HepG2 (cell line): ENCODE measurements around the gene RABL6. TPM values are rescaled to one million over a fixed set of nuclear protein-coding genes. Genes with fewer than 3 reads are reported as not detected.

Source experiments
- ATAC-seq: fragments of 200-7000 bp; cut with Tn5 transposase; 3 replicates; pipeline ENCODE4 v1.9.1; 2020; ENCODE audit warnings: mild to moderate bottlenecking, moderate library complexity
- BruUV-seq: library from RNA; stranded (reverse); fragments of 400-500 nt; replicated peaks from 2 replicates; lab custom pipeline; 2021; lab: Mats Ljungman, UMichigan
- CTCF ChIA-PET: fragments of 300-600 bp; formaldehyde crosslinking; extraction: SDS; loops from one replicate; lab custom pipeline; 2021; ENCODE audit warnings: low total read pairs, inconsistent platforms, low intra/inter-chr PET ratio; lab: Yijun Ruan, JAX
- POLR2A ChIA-PET: fragments of 350-600 bp; sonication (Branson Sonifier 250); formaldehyde crosslinking; loops from one replicate; lab custom pipeline; 2020; ENCODE audit warnings: antibody characterized with exemption, inconsistent platforms; lab: Yijun Ruan, JAX
- DNase-seq: peaks from one replicate; pipeline ENCODE4 v3.0.0-alpha.2; 2015; ENCODE audit warnings: low spot score
- FAIRE-seq: peaks from 3 replicates; lab custom pipeline; 2011; peaks lifted over from hg19 to GRCh38; lab: Jason Lieb, UNC
- H2AFZ ChIP-seq: one replicate; pipeline ENCODE4 v1.6.1; 2011; ENCODE audit warnings: low read length, inconsistent platforms
- H3K27ac ChIP-seq: fragments of 300-600 bp; 3 replicates; pipeline ENCODE4 v1.8.0; 2011; ENCODE audit warnings: mixed run types, mild to moderate bottlenecking, mixed read lengths, low read length, inconsistent platforms; ENCODE audit not compliant: insufficient read depth; ENCODE audit errors: extremely low read length
- H3K27me3 ChIP-seq, 2 experiments: fragments of 200-600 bp in 1 of 2; 2 replicates in 1 of 2; 3 replicates in 1 of 2; pipeline versions ENCODE4 v1.6.0 to v1.8.0; 2011; ENCODE audit warnings: low read length in 2 of 2, mild to moderate bottlenecking in 2 of 2, moderate library complexity in 2 of 2, inconsistent platforms in 1 of 2; ENCODE audit not compliant: insufficient read depth in 2 of 2, control insufficient read depth in 1 of 2
- H3K36me3 ChIP-seq, 2 experiments: fragments of 200-600 bp in 1 of 2; replicated peaks in 1 of 2; 2 replicates in 1 of 2; 3 replicates in 1 of 2; pipeline versions ENCODE4 v1.5.1 to v1.8.0; 2011; ENCODE audit warnings: low read length in 2 of 2, inconsistent platforms in 1 of 2; ENCODE audit not compliant: insufficient read depth in 2 of 2, control insufficient read depth in 1 of 2
- H3K4me1 ChIP-seq: 2 replicates; pipeline ENCODE4 v1.5.1; 2012; ENCODE audit warnings: low read length, inconsistent platforms; ENCODE audit not compliant: insufficient read depth
- H3K4me2 ChIP-seq: 2 replicates; pipeline ENCODE4 v1.6.0; 2011; ENCODE audit warnings: low read depth, low read length, inconsistent platforms
- H3K4me3 ChIP-seq, 3 experiments: fragments of 200-600 bp in 1 of 3; sonication (generic), shearing (Covaris generic) in 1 of 3; replicated peaks in 1 of 3; 2 replicates each; pipeline ENCODE4 v1.5.1; 2011 to 2016; ENCODE audit warnings: low read length in 3 of 3, inconsistent platforms in 2 of 3, low read depth in 2 of 3, mild to moderate bottlenecking in 2 of 3, control low read depth in 1 of 3, mixed read lengths in 1 of 3; ENCODE audit not compliant: insufficient read depth in 1 of 3
- H3K79me2 ChIP-seq: one replicate; pipeline ENCODE4 v1.6.1; 2011; ENCODE audit warnings: low read length, inconsistent platforms; ENCODE audit not compliant: insufficient read depth
- H3K9ac ChIP-seq: 2 replicates; pipeline ENCODE4 v1.6.0; 2011; ENCODE audit warnings: mild to moderate bottlenecking, low read depth, low read length, inconsistent platforms; ENCODE audit not compliant: insufficient read depth
- H3K9me3 ChIP-seq: 2 replicates; pipeline ENCODE4 v1.5.1; 2012; ENCODE audit warnings: mild to moderate bottlenecking, low read length
- H4K20me1 ChIP-seq: 2 replicates; pipeline ENCODE4 v1.6.0; 2011; ENCODE audit warnings: inconsistent platforms, mild to moderate bottlenecking, low read length, moderate library complexity; ENCODE audit not compliant: insufficient read depth
- AGO1 ChIP-seq: fragments of 200-400 bp; formaldehyde crosslinking; IDR thresholded peaks from 2 replicates; pipeline ENCODE4 v1.6.1; 2017; ENCODE audit warnings: mild to moderate bottlenecking, low read depth, low read length, moderate library complexity; ENCODE audit not compliant: poor library complexity, severe bottlenecking
- DNMT3B ChIP-seq: conservative IDR thresholded peaks from 2 replicates; pipeline ENCODE4 v1.6.1; 2016; ENCODE audit warnings: missing biosample characterization, control low read depth
- FOXP1 ChIP-seq, 2 experiments: fragments of 450-650 bp in 1 of 2; IDR thresholded peaks; 2 replicates each; pipeline ENCODE4 v1.6.1; 2017 to 2018; ENCODE audit warnings: antibody characterized with exemption in 1 of 2
- MTA1 ChIP-seq: sonication (generic); formaldehyde crosslinking; IDR thresholded peaks from 2 replicates; pipeline ENCODE4 v1.4.0; 2020; ENCODE audit warnings: missing genetic modification reagents, mild to moderate bottlenecking, borderline replicate concordance
- NR2C2 ChIP-seq: sonication (generic); formaldehyde crosslinking; IDR thresholded peaks from 2 replicates; pipeline ENCODE4 v1.4.0; 2020; ENCODE audit warnings: missing genetic modification reagents, mild to moderate bottlenecking, moderate library complexity, borderline replicate concordance
- REL ChIP-seq: sonication (generic); formaldehyde crosslinking; conservative IDR thresholded peaks from 2 replicates; pipeline ENCODE4 v1.8.0; 2022; ENCODE audit warnings: mild to moderate bottlenecking, missing genetic modification reagents, moderate library complexity
- TBX2 ChIP-seq: sonication (generic); formaldehyde crosslinking; IDR thresholded peaks from 2 replicates; pipeline ENCODE4 v1.5.0; 2020; ENCODE audit warnings: missing genetic modification reagents, mild to moderate bottlenecking, borderline replicate concordance
- TOPORS ChIP-seq: sonication (generic); formaldehyde crosslinking; IDR thresholded peaks from 2 replicates; pipeline ENCODE4 v1.8.0; 2023; ENCODE audit warnings: mild to moderate bottlenecking, missing genetic modification reagents
- ZFP90 ChIP-seq: sonication (generic); formaldehyde crosslinking; IDR thresholded peaks from 2 replicates; pipeline ENCODE4 v1.8.0; 2022; ENCODE audit warnings: missing genetic modification reagents, mild to moderate bottlenecking, inconsistent platforms, borderline replicate concordance
- ZNF34 ChIP-seq: sonication (generic); formaldehyde crosslinking; IDR thresholded peaks from 2 replicates; pipeline ENCODE4 v1.4.0; 2020; ENCODE audit warnings: mild to moderate bottlenecking, missing genetic modification reagents, borderline replicate concordance
- ZNF451 ChIP-seq: sonication (generic); formaldehyde crosslinking; IDR thresholded peaks from 2 replicates; pipeline ENCODE4 v1.5.0; 2020; ENCODE audit warnings: mild to moderate bottlenecking, missing genetic modification reagents
- ZNF510 ChIP-seq: sonication (generic); formaldehyde crosslinking; IDR thresholded peaks from 2 replicates; pipeline ENCODE4 v1.4.0; 2020; ENCODE audit warnings: low read depth, mild to moderate bottlenecking, missing genetic modification reagents
- ZNF543 ChIP-seq: sonication (generic); formaldehyde crosslinking; IDR thresholded peaks from 2 replicates; pipeline ENCODE4 v1.4.0; 2020; ENCODE audit warnings: mild to moderate bottlenecking, missing genetic modification reagents
- ZNF589 ChIP-seq: sonication (generic); formaldehyde crosslinking; conservative IDR thresholded peaks from 2 replicates; pipeline ENCODE4 v1.8.0; 2022; ENCODE audit warnings: mild to moderate bottlenecking, moderate library complexity, missing genetic modification reagents
- ZNF710 ChIP-seq: sonication (generic); formaldehyde crosslinking; IDR thresholded peaks from 2 replicates; pipeline ENCODE4 v1.5.0; 2020; ENCODE audit warnings: mild to moderate bottlenecking, missing genetic modification reagents, borderline replicate concordance
- ZNF776 ChIP-seq: sonication (generic); formaldehyde crosslinking; IDR thresholded peaks from 2 replicates; pipeline ENCODE4 v1.4.0; 2020; ENCODE audit warnings: mild to moderate bottlenecking, missing genetic modification reagents
- WGBS: methylation state at CpG from one replicate; pipeline ENCODE4 v1.1.6; 2017; ENCODE audit warnings: low lambda C conversion rate; 5-methylcytosine and 5-hydroxymethylcytosine counted together
- in situ Hi-C: cut with HindIII; loops from 2 replicates; pipeline ENCODE4 v1.10.0; 2017; ENCODE audit warnings: low pct_unique_long_range_greater_than_20kb; ENCODE audit not compliant: extremely low pct_ligation_motif_present
- intact Hi-C: fragments of 100-400 bp; cut with micrococcal nuclease; formaldehyde crosslinking; loops from one replicate; pipeline ENCODE4 v1.10.0; 2022; ENCODE audit not compliant: unreplicated experiment
- polyA plus RNA-seq, 8 experiments: library from polyadenylated mRNA; depleted of rRNA in 3 of 8; stranded (reverse) in 7 of 8; unstranded in 1 of 8; fragments of >200 nt; fragmentation: Illumina TruSeq in 4 of 8; extraction: Trizol in 4 of 8; gene quantifications; 2 replicates each; pipeline versions ENCODE4 v1.2.1 to v1.2.3, GENCODE V29; 2011 to 2016; ENCODE audit warnings: low read depth in 4 of 8, missing spikeins in 1 of 8, mixed read lengths in 1 of 8; ENCODE audit not compliant: insufficient read depth in 1 of 8
- total RNA-seq, 5 experiments: library from RNA; depleted of rRNA; stranded (reverse); fragments of >200 nt; fragmentation: Illumina TruSeq; extraction: Trizol; gene quantifications; 2 replicates each; pipeline ENCODE4 v1.2.3, GENCODE V29; 2016; ENCODE audit warnings: low read depth in 1 of 5
- TF ChIP-seq, protein P1 (sequence below): sonication (generic); formaldehyde crosslinking; conservative IDR thresholded peaks from 2 replicates; pipeline ENCODE4 v1.4.0; 2020; ENCODE audit warnings: mild to moderate bottlenecking, missing genetic modification reagents, moderate library complexity

RABL6 gene
- total and polyA plus RNA-seq, 2 of the 13 experiments (the other 11 are each of a cell fraction or from before 2014, with no cell fraction given), result 81.5 to 125 TPM

GRCh38 chr9:136840877-136841645, 33.3 kb downstream of the RABL6 start:
- H3K36me3 ChIP-seq, result peaks cover 9 to 10% of the 10 kb centered on the region in 2 experiments; a peak in 3 of 5 replicates
- H3K4me3 ChIP-seq, result peak overlapping the region in 1 of 3 experiments; percentile 73; a peak in 1 of 6 replicates
- no peak overlapping the region for H3K9ac ChIP-seq
- ChIA-PET CTCF (interaction anchor here (0.9 kb wide), 1 partner anchor 49 kb away, joined by 3 read pairs; no protein-coding TSS in a partner anchor), POLR2A (interaction anchor here (1.5 to 1.7 kb wide), 2 partner anchors 45 to 50 kb away, joined by 3 to 5 read pairs; partner anchors contain the start of genes TMEM141 and TRAF2)
- H3K27ac ChIP-seq, result peak overlapping the region; percentile 62
- no peaks in the 10 kb centered on the region for H4K20me1 ChIP-seq
- BruUV-seq, result no TSS peak
- ATAC-seq (peak; percentile 39), FAIRE-seq (peak; percentile 67), DNase-seq (peak; percentile 73)
- WGBS, result 61% methylated on average over 14 of the region's 28 CpGs
- in situ Hi-C loops (loop anchor here (10.0 kb wide), 1 partner anchor 194 kb away; the partner anchor contains the start of gene FUT7), intact Hi-C loops (no loop called here)
- no peaks in the 10 kb centered on the region for H3K9me3 ChIP-seq
- no peaks in the 10 kb centered on the region for H3K79me2 ChIP-seq
- no peak overlapping the region for H2AFZ ChIP-seq
- peak overlapping the region; percentile 77 for H3K4me2 ChIP-seq
- H3K27me3 ChIP-seq, result no peaks in the 10 kb centered on the region
- H3K4me1 ChIP-seq, result peaks cover 41% of the 10 kb centered on the region
- TF ChIP-seq ZNF776 (CRISPR knock-in tag), result peak; percentile 62
- TF ChIP-seq AGO1, result peak; percentile 99
- TF ChIP-seq ZNF543, result 0 out of 2 replicates have a peak, but pooled peaks have one; percentile 66
- TF ChIP-seq MTA1 (CRISPR knock-in tag), result peak; percentile 82; the same call in 1 of the 2 replicates
- TF ChIP-seq REL (CRISPR knock-in tag), result peak; percentile 87
- peak; percentile 87; the same call in 1 of the 2 replicates for TF ChIP-seq ZNF34
- TF ChIP-seq FOXP1 (IDR thresholded peaks at IDR 0.05), result no peak
- no peak for TF ChIP-seq FOXP1 (CRISPR knock-in tag; IDR thresholded peaks at IDR 0.05)
- TF ChIP-seq ZFP90 (CRISPR knock-in tag), result no peak
- peak; percentile 87; the same call in 1 of the 2 replicates for TF ChIP-seq ZNF510 (CRISPR knock-in tag)
- TF ChIP-seq ZNF589 (CRISPR knock-in tag), result 0 out of 2 replicates have a peak, but pooled peaks have one; percentile 53
- peak; percentile 70; the same call in 1 of the 2 replicates for TF ChIP-seq ZNF710 (CRISPR knock-in tag)
- TF ChIP-seq NR2C2 (CRISPR knock-in tag), result peak; percentile 43; the same call in 1 of the 2 replicates
- TF ChIP-seq DNMT3B (CRISPR knock-in tag), result no peak
- TF ChIP-seq, protein P1, sequence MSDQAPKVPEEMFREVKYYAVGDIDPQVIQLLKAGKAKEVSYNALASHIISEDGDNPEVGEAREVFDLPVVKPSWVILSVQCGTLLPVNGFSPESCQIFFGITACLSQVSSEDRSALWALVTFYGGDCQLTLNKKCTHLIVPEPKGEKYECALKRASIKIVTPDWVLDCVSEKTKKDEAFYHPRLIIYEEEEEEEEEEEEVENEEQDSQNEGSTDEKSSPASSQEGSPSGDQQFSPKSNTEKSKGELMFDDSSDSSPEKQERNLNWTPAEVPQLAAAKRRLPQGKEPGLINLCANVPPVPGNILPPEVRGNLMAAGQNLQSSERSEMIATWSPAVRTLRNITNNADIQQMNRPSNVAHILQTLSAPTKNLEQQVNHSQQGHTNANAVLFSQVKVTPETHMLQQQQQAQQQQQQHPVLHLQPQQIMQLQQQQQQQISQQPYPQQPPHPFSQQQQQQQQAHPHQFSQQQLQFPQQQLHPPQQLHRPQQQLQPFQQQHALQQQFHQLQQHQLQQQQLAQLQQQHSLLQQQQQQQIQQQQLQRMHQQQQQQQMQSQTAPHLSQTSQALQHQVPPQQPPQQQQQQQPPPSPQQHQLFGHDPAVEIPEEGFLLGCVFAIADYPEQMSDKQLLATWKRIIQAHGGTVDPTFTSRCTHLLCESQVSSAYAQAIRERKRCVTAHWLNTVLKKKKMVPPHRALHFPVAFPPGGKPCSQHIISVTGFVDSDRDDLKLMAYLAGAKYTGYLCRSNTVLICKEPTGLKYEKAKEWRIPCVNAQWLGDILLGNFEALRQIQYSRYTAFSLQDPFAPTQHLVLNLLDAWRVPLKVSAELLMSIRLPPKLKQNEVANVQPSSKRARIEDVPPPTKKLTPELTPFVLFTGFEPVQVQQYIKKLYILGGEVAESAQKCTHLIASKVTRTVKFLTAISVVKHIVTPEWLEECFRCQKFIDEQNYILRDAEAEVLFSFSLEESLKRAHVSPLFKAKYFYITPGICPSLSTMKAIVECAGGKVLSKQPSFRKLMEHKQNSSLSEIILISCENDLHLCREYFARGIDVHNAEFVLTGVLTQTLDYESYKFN (CRISPR knock-in tag), result peak; percentile 84
- TF ChIP-seq TBX2 (CRISPR knock-in tag), result peak; percentile 51; the same call in 1 of the 2 replicates
- peak; percentile 83; the same call in 1 of the 2 replicates for TF ChIP-seq TOPORS (CRISPR knock-in tag)
- TF ChIP-seq ZNF451 (CRISPR knock-in tag), result no peak
